SU-DHL-6 (cell line): ENCODE results near the gene DNM1.

Experiments
- H2AFZ ChIP-seq: fragments of 200-600 bp; sonication (generic); 2 replicates; pipeline ENCODE4 v1.6.1; 2014; ENCODE audit warnings: low read depth, mild to moderate bottlenecking, moderate library complexity, mixed read lengths, antibody characterized with exemption, low read length; ENCODE audit not compliant: severe bottlenecking
- H3F3A ChIP-seq: fragments of 200-600 bp; shearing (Covaris generic); 2 replicates; pipeline ENCODE4 v1.6.0; 2016; ENCODE audit warnings: antibody characterized with exemption, mild to moderate bottlenecking; ENCODE audit not compliant: insufficient read depth
- H3K27ac ChIP-seq: fragments of 200-600 bp; sonication (generic); 2 replicates; pipeline ENCODE4 v1.5.1; 2016; ENCODE audit warnings: low read depth, mild to moderate bottlenecking, low read length, moderate library complexity, mixed read lengths
- H3K27me3 ChIP-seq: fragments of 200-600 bp; sonication (generic), shearing (Covaris generic); 2 replicates; pipeline ENCODE4 v1.6.0; 2014; ENCODE audit warnings: mild to moderate bottlenecking, low read length
- H3K36me3 ChIP-seq: fragments of 200-600 bp; sonication (generic); 2 replicates; pipeline ENCODE4 v1.6.1; 2014; ENCODE audit warnings: mild to moderate bottlenecking, low read length, mixed read lengths
- H3K4me2 ChIP-seq: fragments of 300-600, 200-600 bp; shearing (Covaris generic), sonication (generic); 2 replicates; pipeline ENCODE4 v1.6.0; 2014; ENCODE audit warnings: low read length, low read depth, mild to moderate bottlenecking; ENCODE audit not compliant: poor library complexity, severe bottlenecking
- H3K4me3 ChIP-seq: fragments of 200-600 bp; sonication (generic); 2 replicates; pipeline ENCODE4 v1.5.1; 2014; ENCODE audit warnings: antibody characterized with exemption, low read length, mild to moderate bottlenecking, mixed read lengths; ENCODE audit not compliant: insufficient read depth, poor library complexity, severe bottlenecking
- H3K79me2 ChIP-seq: fragments of 200-600 bp; sonication (generic); 2 replicates; pipeline ENCODE4 v1.6.1; 2014; ENCODE audit warnings: mild to moderate bottlenecking, low read length, moderate library complexity; ENCODE audit not compliant: insufficient read depth
- H3K9ac ChIP-seq: fragments of 200-600 bp; sonication (generic); 2 replicates; pipeline ENCODE4 v1.7.0; 2014; ENCODE audit warnings: mild to moderate bottlenecking, low read length
- H3K9me2 ChIP-seq: fragments of 200-600 bp; sonication (generic); replicated peaks from 2 replicates; pipeline ENCODE4 v1.6.1; 2014; ENCODE audit warnings: low read length; ENCODE audit not compliant: insufficient read depth
- H3K9me3 ChIP-seq: fragments of 200-600 bp; sonication (generic); 2 replicates; pipeline ENCODE4 v1.6.1; 2014; ENCODE audit warnings: low read length, mixed read lengths; ENCODE audit not compliant: insufficient read depth
- H4K20me1 ChIP-seq: fragments of 200-600 bp; sonication (generic); 2 replicates; pipeline ENCODE4 v1.6.1; 2014; ENCODE audit warnings: low read depth, mild to moderate bottlenecking, antibody characterized with exemption, low read length, moderate library complexity, mixed read lengths
- EZH2phosphoT487 ChIP-seq: fragments of 200-600 bp; sonication (generic), shearing (Covaris generic); conservative IDR thresholded peaks from 2 replicates; pipeline ENCODE4 v1.6.1; 2018; ENCODE audit warnings: mild to moderate bottlenecking, antibody characterized with exemption, low read length, moderate library complexity, mixed read lengths
- TF ChIP-seq, protein P1 (sequence below): fragments of 200-600 bp; sonication (generic); IDR thresholded peaks from one replicate; pipeline ENCODE4 v1.5.1; 2017; ENCODE audit warnings: antibody characterized with exemption, mild to moderate bottlenecking, low read length, moderate library complexity; ENCODE audit not compliant: insufficient read depth, poor library complexity, severe bottlenecking

DNM1 gene

DNA sequence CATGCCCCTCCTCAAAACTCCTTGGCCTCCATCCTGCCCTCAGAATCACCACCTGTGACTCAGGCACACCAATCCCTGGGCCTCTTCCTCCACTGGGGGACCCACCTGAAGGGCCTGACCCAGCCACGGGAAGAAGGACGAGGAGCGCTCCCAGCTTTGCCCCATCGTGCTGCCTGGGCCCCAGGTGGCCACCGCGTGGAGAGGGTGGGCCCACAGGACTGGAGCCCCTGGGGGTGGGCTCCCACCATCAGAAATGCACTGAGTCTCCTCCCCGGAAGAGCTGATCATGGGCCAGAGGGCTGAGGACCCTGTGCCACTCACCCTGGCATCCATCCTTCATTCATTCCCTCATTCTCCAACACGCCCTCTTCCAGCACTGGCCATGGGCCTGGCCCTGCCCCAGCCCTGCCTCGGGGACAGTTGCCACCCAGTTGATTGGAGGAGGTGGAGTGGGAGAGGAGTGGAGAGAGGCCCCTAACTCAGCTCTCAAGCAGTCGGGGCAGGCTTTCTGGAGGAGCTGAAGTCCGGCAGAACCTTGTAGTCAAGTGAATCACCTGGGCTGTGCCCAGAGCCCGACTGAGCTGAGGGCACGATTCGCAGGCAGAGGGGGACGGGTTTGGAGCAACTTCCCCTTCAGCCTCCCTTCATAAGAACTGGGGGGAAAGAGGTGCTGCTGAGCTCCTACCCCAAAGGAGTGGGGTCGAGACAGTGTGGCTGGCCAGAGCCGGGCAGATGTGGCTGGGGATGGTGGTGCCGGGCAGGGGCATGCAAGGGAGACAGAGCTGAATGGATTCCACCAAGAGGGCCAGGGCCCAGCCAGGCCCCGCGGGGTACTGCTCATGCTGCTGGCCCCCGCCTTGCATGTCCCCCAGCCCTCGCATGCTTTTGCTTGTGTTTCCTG, 29.6 kb downstream of the DNM1 start:
- Histone ChIP-seq H3K4me2 (no peak overlapping the region), H3K9me2 (no peaks in the 10 kb centered on the region), H3K27me3 (no peaks in the 10 kb centered on the region), H3K9me3 (no peaks in the 10 kb centered on the region), H2AFZ (no peak overlapping the region), H4K20me1 (no peaks in the 10 kb centered on the region), H3K27ac (no peak overlapping the region), H3K4me3 (no peak overlapping the region), H3K79me2 (no peaks in the 10 kb centered on the region), H3K9ac (no peak overlapping the region), H3F3A (no peaks in the 10 kb centered on the region), H3K36me3 (no peaks in the 10 kb centered on the region)
- no peak for TF ChIP-seq EZH2phosphoT487
- TF ChIP-seq, protein P1, sequence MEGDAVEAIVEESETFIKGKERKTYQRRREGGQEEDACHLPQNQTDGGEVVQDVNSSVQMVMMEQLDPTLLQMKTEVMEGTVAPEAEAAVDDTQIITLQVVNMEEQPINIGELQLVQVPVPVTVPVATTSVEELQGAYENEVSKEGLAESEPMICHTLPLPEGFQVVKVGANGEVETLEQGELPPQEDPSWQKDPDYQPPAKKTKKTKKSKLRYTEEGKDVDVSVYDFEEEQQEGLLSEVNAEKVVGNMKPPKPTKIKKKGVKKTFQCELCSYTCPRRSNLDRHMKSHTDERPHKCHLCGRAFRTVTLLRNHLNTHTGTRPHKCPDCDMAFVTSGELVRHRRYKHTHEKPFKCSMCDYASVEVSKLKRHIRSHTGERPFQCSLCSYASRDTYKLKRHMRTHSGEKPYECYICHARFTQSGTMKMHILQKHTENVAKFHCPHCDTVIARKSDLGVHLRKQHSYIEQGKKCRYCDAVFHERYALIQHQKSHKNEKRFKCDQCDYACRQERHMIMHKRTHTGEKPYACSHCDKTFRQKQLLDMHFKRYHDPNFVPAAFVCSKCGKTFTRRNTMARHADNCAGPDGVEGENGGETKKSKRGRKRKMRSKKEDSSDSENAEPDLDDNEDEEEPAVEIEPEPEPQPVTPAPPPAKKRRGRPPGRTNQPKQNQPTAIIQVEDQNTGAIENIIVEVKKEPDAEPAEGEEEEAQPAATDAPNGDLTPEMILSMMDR, result no peak

DNA sequence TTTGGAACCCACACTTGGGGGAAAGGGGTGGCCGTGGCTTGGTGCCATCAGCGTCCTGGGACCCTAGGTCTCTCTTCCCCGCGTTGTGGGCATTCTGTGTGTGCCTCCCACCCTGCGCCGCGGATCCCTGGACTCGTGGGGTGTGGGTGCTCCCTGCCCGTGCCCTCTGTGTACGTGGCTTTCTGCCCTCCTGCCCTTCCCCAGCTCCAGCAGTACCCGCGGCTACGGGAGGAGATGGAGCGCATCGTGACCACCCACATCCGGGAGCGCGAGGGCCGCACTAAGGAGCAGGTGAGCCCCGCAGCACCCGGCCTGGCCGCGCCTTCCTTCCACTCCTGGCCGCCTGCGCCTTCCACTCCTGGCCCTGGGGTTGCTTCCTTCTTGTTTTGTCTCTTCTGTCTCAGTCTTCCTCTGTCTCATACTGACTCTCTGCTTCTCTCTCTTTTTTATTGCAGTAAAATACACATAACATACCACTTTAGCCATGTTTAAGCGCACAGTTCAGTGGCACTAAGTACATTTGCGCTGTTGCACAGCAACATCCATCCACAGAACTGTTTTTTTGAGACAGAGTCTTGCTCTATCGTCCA, 30.7 kb downstream of the DNM1 start:
- Histone ChIP-seq H3K4me2 (no peak overlapping the region), H3F3A (no peaks in the 10 kb centered on the region), H3K27ac (no peak overlapping the region), H4K20me1 (no peaks in the 10 kb centered on the region), H3K79me2 (no peaks in the 10 kb centered on the region), H3K36me3 (no peaks in the 10 kb centered on the region), H3K27me3 (no peaks in the 10 kb centered on the region), H3K9ac (no peak overlapping the region), H2AFZ (no peak overlapping the region), H3K9me3 (no peaks in the 10 kb centered on the region), H3K9me2 (no peaks in the 10 kb centered on the region), H3K4me3 (no peak overlapping the region)
- TF ChIP-seq EZH2phosphoT487, result no peak
- TF ChIP-seq, protein P1, result no peak

DNA sequence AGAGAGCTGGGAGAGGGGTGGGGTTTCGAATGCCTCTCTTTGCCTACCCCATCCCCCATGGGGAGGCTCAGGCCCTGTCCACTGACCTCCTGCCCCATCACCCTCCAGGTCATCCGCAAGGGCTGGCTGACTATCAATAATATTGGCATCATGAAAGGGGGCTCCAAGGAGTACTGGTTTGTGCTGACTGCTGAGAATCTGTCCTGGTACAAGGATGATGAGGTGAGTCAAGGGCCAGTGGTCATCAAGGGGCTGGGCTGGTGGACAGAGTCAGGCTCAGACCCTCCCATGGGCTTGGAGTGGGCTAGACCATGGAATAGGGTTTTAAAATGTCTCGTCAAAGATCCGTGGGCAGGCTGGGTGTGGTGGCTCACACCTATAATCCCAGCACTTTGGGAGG, 38.9 kb downstream of the DNM1 start:
- no peak overlapping the region for H2AFZ ChIP-seq
- H3K9me3 ChIP-seq, result no peaks in the 10 kb centered on the region
- H3K27me3 ChIP-seq, result no peaks in the 10 kb centered on the region
- no peak overlapping the region for H3K4me3 ChIP-seq
- no peak overlapping the region for H3K27ac ChIP-seq
- H3F3A ChIP-seq, result no peaks in the 10 kb centered on the region
- no peak overlapping the region for H3K9ac ChIP-seq
- H3K79me2 ChIP-seq, result no peaks in the 10 kb centered on the region
- TF ChIP-seq EZH2phosphoT487, result no peak
- TF ChIP-seq, protein P1, result no peak
- H4K20me1 ChIP-seq, result no peaks in the 10 kb centered on the region
- H3K9me2 ChIP-seq, result no peaks in the 10 kb centered on the region
- H3K36me3 ChIP-seq, result no peaks in the 10 kb centered on the region
- H3K4me2 ChIP-seq, result no peak overlapping the region
